Activated effector memory CD4-positive, alpha-beta T cell treated with Interleukin-2 at 50 U/mL for 16 hours (primary cell): ENCODE measurements around the gene MLXIPL.
"Not testable (repeated sequence)": the region's sequence is repeated elsewhere in the genome, so short reads cannot be mapped to it uniquely, and the experiment has no call there.

Source experiments
- DNase-seq: peaks from one replicate; pipeline ENCODE4 v3.0.0-alpha.2; 2020

The MLXIPL gene

DNA sequence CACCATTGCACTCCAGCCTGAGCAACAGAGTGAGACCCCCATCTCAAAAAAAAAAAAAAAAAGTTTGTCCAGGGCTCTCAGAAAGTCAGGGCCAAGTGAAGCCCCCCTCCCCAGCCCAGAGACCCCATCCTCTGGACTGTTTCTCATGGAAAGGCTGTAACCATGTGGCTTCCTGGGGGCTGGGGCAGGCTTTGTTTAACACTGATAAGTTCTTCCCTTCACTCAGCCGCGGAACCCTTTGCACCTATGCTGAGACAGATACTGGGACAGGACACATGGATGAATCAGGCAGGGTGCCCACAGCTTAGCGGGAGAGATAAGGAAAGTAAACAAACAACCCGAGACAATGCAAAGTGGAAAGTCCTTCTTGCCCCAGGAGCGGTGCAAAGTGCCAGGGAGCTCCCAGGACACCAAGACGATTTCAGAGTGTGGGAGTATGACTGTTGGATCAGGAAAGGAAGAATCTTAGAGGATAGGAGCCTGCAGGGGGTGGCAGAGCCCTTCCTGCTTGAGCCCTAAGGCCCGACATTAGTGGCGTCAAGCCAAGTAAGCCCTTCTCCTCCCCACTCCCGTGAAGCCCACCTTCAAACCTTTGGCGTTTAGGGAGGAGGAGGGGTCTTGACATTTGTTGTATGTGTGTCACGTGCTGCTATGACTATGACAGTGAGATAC is 11.6 kb downstream of the MLXIPL start:
- DNase-seq = no peak

DNA sequence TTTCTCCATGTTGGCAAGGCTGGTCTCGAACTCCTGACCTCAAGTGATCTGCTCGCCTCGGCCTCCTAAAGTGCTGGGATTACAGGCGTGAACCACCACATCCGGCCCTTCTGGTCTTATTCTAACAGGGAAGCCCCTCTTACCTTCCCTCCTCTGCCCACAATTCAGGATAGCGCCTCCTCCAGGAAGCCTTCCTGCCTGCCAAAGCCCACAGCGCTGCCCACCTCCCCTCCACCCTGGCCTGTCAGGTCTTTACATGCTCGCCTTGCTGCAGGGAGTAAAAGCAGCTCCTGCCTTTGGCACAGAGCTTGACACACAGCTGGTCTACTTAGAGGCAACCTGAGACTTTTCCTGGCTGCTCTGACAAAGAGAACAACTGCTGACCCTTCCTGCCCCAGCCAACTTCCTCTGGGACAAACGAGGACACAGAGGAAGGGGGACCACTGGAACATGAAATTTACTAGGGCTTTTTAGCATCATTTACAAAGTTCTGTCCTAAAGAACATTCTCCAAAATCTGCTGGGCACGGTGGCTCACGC is 13.2 kb downstream of the MLXIPL start:
- no peak for DNase-seq

- DNase-seq = no peak
These were observed 14.2 kb downstream of the MLXIPL start for GRCh38 chr7:73610105-73610504.

GRCh38 chr7:73607692-73607983 is 16.7 kb downstream of the MLXIPL start:
- DNase-seq = not testable (repeated sequence)

DNA sequence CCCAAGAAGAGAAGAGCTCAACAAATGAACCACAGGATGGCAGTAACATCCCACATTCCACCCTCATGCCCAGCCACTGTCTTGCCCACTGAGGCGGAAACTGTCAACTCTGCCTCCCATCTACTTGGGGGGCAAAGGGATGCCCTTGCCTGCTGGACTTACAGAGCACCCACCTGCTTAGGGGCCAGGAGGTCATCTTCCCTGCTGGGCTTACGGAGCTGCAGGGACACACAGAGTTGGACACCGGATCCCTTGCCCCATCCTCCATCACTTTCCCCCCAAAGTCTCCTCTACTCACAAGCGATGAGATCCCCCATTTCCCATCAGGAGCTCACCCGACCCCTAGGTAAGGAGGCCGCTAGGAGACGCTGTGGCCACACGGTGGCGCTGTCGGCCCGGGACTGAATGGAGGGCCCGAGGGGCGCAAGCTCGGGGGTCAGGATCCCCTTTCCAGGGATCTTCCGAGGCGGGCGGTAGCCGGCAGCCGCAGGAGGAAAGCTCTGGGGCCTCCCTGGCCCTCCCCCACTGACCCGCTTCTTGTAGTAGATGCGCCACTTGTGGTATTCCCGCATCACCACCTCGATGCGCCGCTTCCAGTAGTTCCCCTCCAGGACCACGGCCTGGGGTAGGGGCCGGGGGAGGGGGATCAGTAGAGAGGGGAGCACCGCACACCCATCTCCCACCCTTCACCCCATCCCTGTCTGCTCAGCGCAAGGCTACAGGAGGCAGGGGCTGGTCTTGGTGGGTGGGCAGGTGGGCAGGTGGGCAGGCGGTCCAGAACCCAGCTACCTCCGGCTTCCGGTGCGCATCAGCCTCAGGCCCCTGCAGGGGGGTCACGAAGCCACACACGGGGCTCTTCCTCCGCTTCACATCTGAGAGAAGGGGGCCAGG is 17.3 kb downstream of the MLXIPL start:
- peak; percentile 39 for DNase-seq

- no peak for DNase-seq
These were observed 18.6 kb downstream of the MLXIPL start for GRCh38 chr7:73605601-73606220.

DNA sequence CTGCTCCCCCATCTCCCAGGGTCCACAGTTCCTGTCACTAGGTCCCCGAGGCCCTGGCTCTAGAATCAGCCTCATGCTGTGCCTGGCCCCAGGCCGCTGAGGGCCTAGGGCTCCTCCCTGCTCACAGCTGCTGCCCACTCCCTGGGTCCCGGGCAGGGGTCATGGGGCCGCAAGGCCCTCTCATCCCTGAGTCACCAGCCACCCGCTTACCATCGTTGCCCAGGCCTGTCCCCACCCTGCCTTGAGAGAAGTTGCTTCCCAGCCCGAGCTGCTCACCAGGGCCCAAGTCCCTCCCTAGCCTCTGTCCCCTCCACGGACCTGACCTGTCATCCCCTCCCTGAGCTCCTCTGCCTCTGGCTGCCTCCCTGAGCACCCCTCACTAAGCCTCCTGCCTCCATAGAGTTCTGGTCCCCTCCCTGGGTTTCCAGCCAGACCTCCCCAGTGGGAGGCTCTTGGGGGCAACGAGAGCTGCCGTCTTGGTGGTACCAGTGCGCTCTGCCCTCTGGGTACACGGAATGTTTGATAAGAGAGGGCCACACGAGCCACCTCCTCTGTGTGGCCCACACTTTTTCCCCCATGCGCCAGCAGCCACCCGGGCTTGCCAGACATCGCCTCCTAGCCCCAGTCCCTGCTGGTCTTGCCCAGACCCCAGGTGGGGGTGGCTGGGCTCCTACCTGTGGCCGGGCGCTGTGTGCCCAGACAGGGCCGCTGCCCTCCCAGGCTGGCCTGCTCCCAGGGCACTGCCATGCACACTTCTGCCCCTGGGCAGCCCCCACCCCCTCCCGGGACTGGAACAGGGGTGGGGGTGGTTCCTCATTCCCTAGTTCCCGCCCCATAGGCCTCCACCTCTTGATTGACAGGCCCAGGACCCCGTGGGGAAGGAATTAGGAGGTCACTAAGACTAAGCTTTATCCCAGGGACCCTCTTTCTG is 21.3 kb downstream of the MLXIPL start:
- DNase-seq = no peak

- DNase-seq = no peak
These were observed 24.4 kb downstream of the MLXIPL start for GRCh38 chr7:73599916-73600315.

- no peak for DNase-seq
These were observed 25.0 kb downstream of the MLXIPL start for GRCh38 chr7:73599151-73599882.

GRCh38 chr7:73597978-73598782 is 26.1 kb downstream of the MLXIPL start:
- no peak for DNase-seq

DNA sequence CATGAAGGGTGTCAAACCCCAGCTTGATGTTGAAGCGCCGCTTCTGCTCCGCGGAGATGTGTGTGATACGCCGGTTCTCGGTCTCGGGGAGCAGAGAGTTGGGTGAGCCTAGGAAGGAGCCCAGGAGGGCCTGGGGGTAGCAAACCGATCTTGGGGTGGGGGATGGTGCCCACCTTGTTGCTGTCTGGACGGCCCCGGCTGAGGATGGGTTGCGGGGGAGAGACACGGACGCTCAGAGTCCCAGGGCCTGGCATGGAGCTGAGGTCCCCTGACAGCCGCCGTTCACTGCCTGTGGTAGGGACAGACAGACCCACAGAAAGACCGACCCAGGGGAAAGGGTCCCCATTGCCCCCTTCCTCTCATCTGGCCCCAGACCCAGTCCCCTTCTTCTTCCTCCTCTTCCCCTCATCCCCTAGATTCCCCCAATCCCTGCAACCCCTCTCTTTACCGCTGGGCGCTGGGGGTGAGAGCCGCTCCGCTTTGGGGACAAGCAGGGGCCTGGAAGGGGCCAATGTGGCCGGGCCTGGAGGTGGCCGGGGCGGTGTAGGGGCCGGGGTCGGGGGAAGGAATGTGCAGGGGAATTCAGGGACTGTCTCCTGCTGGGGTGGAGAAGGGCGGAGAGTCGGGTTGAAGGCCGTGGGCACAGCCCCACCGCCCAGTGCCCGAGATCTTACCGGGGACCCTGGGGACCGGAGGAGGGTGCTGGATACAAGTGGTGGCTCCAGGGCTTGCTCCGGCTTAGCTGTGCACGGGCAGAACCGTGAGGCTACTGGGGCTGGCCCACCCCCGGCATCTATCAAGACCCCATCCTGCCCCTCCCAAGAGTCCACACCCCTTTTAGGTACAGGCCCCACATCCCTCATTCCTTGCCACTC is 27.9 kb downstream of the MLXIPL start:
- DNase-seq = no peak

- DNase-seq = no peak
These were observed 29.0 kb downstream of the MLXIPL start for GRCh38 chr7:73595358-73595757.

- DNase-seq = no peak
These were observed 30.9 kb downstream of the MLXIPL start for GRCh38 chr7:73593207-73594045.

DNA sequence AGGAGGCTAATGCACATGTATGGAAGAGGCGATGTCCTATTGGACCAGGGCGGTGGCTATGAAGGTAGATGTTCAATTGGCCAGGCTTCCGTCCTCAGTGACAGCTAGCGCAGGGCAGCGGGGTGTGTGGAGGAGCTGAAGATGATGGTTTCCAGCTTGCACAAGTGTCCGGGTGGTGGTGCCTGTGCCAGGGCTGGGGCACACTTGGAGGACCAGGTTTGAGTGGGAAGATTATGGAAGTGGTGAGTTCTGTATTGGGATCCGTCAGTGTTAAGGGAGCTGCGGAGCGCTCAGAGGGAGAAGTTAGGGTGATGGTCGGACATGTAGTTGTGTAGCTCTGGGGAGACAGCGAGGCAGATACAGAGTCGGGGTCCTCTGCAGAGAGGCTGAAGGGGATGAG is 37.4 kb downstream of the MLXIPL start:
- DNase-seq = no peak

DNA sequence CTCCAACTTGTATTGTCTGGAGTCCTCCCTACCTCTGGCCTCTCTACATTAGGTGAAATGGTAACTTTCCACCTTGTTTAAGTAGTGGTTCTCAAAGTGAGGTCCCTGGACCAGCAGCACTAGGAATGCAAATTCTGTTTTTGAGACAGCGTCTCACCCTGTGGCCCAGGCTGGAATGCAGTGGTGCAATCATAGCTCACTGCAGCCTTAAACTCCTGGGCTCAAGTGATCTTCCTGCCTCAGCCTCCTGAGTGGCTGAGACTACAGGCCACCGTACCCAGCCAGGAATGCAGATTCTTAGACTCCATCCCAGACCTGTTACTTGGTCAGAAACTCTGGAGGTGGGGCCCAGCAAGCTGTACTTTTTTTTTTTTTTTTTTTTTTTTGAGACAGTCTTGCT is 39.1 kb downstream of the MLXIPL start:
- DNase-seq = no peak

DNA sequence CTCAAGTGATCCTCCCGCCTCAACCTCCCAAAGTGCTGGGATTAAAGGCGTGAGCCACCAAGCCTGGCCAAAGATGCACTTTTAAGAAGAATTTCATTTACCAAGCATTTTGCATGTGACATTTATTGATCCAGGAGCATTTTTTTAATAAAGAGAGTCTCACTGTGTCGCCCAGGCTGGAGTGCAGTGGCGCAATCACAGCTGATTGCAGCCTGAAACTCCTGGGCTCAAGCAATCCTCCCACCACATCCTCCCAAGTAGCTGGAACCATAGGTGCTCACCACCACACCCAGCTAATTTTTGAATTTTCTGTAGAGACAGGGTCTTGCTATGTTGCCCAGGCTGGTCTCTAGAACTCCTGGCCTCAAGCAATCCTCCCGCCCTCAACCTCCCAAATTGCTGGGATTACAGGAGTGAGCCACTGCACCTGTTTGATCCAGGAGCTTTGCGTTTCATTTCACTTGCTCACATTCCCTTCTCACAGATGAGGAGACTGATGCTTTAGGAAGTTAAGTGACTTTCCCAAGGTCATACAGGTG is 41.6 kb downstream of the MLXIPL start:
- no peak for DNase-seq

DNA sequence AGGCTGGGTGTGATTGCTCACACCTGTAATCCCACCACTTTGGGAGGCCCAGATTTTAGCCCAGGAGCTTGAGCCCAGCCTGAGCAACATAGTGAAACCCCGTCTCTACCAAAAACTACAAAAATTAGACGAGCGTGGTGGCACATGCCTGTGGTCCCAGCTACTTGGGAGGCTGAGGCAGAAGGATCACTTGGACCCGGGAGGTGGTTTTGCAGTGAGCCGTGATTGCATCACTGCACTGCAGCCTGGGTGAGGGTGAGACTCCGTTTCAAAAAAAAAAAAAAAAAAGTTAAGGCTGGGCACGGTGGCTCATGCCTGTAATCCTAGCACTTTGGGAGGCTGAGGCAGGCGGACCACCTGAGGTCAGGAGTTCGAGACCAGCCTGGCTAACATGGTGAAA is 43.3 kb downstream of the MLXIPL start:
- DNase-seq = not testable (repeated sequence)

DNA sequence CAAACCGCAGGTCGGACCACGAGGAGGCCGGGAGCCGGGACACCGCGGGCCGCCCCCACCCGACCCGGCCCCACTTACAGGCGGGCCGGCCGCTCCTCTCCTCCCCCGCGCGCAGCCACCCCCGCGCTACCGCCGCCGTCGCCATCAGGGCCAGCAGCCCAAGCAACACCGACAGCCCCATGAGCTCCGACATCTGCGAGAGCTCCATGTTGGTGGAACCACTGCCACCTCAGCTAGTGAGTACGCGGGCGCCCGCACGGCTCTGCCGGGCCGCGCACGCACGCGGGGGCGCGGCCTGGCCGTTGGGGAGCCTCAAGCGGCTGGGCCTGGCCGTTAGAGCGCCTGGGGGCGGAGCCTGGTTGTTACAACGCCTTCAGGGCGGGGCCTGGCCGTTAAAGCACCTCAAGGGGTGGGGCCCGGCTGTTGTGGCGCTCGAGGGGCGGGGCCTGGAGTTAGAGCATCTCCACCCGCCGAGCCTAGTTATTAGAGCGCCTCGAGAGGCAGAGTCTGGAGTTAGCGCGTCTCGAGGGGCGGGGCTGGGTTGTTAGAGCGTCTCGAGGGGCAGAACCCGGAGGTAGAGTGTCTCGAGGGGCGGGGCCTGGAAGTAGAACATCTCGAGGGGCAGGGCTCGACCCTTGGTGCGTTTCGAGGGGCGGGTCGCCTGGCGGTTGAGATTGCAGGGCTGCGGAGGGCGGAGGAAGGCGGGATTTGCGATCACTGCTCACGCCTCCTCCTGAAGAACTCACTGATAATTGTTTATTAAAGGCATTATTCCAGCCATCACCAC is 45.8 kb downstream of the MLXIPL start, which contains the start of gene TBL2:
Gene TBL2, minus strand, starts transcription at position 238 of the 787 bp plus-strand sequence. Its CDS starts 30 bp downstream, at position 208.
- peak; percentile 99 for DNase-seq
